ENCODE measurements around the gene SPHK2.
"Not testable (repeated sequence)": the region's sequence is repeated elsewhere in the genome, so short reads cannot be mapped to it uniquely, and the experiment has no call there.

Gene SPHK2

DNA sequence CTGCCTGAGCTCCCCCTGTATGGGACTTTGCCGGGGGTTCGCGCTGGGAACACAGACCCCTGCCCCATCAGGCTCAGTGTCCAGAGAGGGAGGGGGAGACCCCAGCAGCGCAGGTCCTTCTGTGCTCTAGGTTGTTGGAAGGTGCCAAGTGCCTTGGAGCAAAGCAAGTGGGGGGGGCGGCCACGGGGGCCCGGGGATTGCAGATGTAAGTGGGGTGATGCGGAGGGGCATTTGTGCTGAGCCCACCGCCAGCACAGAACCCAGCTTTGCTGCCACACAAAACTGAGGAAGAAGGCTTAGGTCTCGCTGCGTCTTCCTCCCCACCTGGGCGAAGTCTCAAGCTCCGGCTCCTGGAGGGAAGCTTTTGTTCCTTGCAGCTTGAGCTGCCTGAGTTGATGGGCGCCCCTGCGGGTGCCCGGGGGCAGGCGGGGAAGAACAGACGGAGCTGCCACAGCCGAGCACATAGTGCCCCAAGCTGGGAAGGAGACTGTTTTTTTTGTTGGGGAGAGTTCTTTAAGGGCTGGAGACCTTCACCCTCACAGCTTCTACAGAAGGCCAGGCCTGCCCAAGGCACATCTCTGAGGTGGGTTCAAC lies 55.0 kb downstream of the SPHK2 start:
- DNase-seq (ENCODE audit: low read depth, low spot score): no peak
- H3K27ac ChIP-seq: no peak overlapping the region

GRCh38 chr19:48674921-48675824 lies 55.9 kb downstream of the SPHK2 start:
- no peak overlapping the region for H3K27ac ChIP-seq
- no peak for DNase-seq (ENCODE audit: low read depth, low spot score)

GRCh38 chr19:48676487-48676886 lies 57.2 kb downstream of the SPHK2 start:
- no peak for DNase-seq (ENCODE audit: low read depth, low spot score)
- no peak overlapping the region for H3K27ac ChIP-seq

- DNase-seq (ENCODE audit: low read depth, low spot score): peak; percentile 55
- H3K27ac ChIP-seq: no peak overlapping the region
These were observed 57.6 kb downstream of the SPHK2 start for GRCh38 chr19:48676887-48677286.

DNA sequence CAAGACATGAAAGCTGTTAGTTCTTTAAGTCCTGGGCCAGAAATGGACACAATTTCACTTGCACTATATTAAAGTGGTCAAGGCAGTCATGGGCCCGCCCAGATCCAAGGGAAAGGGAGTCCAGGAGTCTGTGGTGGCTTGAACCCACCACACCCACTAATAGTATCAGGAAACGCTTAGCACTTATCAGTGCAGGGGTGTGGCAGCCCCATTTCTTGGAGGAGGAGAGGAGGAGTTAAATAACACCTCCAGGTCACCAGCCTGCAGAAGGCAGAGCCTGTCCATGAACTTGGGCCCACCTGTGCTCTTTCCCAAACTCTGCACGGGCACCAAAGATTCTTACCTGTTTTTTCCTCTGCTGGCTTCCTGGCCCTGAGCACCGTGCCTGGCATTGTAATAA lies 58.9 kb downstream of the SPHK2 start:
- DNase-seq (ENCODE audit: low read depth, low spot score): no peak
- no peak overlapping the region for H3K27ac ChIP-seq

DNA sequence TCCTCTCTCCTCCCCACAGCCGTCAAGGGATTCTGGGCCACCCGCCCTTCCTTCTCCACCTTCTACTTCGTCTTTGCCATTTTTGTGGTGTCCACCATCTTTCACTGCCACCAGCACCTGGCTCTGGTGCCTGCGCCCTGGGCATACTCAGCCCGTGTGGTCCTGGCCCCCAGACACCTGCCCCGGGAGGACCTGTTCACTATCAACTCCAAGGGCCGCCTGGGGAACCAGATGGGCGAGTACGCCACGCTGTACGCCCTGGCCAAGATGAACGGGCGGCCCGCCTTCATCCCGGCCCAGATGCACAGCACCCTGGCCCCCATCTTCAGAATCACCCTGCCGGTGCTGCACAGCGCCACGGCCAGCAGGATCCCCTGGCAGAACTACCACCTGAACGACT lies 60.7 kb downstream of the SPHK2 start:
- not testable (repeated sequence) for DNase-seq (ENCODE audit: low read depth, low spot score); H3K27ac ChIP-seq
